CD14-positive monocyte (primary cell): Measurements from ENCODE around the gene SLC25A44. TPM values are rescaled to one million over a fixed set of nuclear protein-coding genes. Genes with fewer than 3 reads are reported as not detected.

ENCODE experiments used
- DNase-seq, 3 donors: peaks; one replicate each; pipeline ENCODE4 v3.0.0-alpha.2; 2011 to 2022
- H2AFZ ChIP-seq: 2 replicates; pipeline ENCODE4 v1.6.0; 2012; ENCODE audit warnings: mild to moderate bottlenecking, low read depth, low read length, inconsistent platforms; ENCODE audit not compliant: insufficient read depth, poor library complexity, severe bottlenecking
- H3K27ac ChIP-seq, 2 donors: 1 replicate in 1 of 2; 2 replicates in 1 of 2; pipeline ENCODE4 v1.5.1; 2012 to 2013; ENCODE audit warnings: low read length in 2 of 2, control low read depth in 1 of 2, inconsistent platforms in 1 of 2, low read depth in 1 of 2, mild to moderate bottlenecking in 1 of 2
- H3K27me3 ChIP-seq, 2 donors: one replicate each; pipeline versions ENCODE4 v1.6.0 to v1.6.1; 2011 to 2013; ENCODE audit warnings: low read length in 2 of 2; ENCODE audit not compliant: control insufficient read depth in 2 of 2, insufficient read depth in 2 of 2
- H3K36me3 ChIP-seq, 2 donors: replicated peaks in 1 of 2; 1 replicate in 1 of 2; 2 replicates in 1 of 2; pipeline versions ENCODE4 v1.5.1 to v1.6.1; 2012 to 2013; ENCODE audit warnings: low read length in 2 of 2, control low read depth in 1 of 2, inconsistent platforms in 1 of 2, mild to moderate bottlenecking in 1 of 2; ENCODE audit not compliant: insufficient read depth in 2 of 2, control insufficient read depth in 1 of 2
- H3K4me1 ChIP-seq, 2 donors: 1 replicate in 1 of 2; 2 replicates in 1 of 2; pipeline versions ENCODE4 v1.5.1 to v1.6.1; 2012 to 2013; ENCODE audit warnings: low read length in 2 of 2, control low read depth in 1 of 2, inconsistent platforms in 1 of 2, mild to moderate bottlenecking in 1 of 2, moderate library complexity in 1 of 2; ENCODE audit not compliant: insufficient read depth in 2 of 2, control insufficient read depth in 1 of 2
- H3K4me2 ChIP-seq: replicated peaks from 2 replicates; pipeline ENCODE3; 2012; ENCODE audit warnings: low read length, moderate library complexity, mild to moderate bottlenecking; ENCODE audit not compliant: poor library complexity, severe bottlenecking; ENCODE audit errors: extremely low read depth
- H3K4me3 ChIP-seq, 3 experiments: fragments of 200-600 bp in 1 of 3; sonication (generic) in 1 of 3; replicated peaks in 1 of 3; 1 replicate in 2 of 3; 2 replicates in 1 of 3; pipeline ENCODE4 v1.5.1; 2011 to 2013; ENCODE audit warnings: low read length in 3 of 3, mild to moderate bottlenecking in 3 of 3, control low read depth in 2 of 3, low read depth in 2 of 3, inconsistent platforms in 1 of 3, moderate library complexity in 1 of 3
- H3K79me2 ChIP-seq: 2 replicates; pipeline ENCODE4 v1.6.0; 2012; ENCODE audit warnings: mild to moderate bottlenecking, control low read depth, inconsistent platforms, low read length, moderate library complexity; ENCODE audit not compliant: insufficient read depth
- H3K9ac ChIP-seq: 2 replicates; pipeline ENCODE4 v1.6.0; 2017; ENCODE audit warnings: low read length, mild to moderate bottlenecking; ENCODE audit not compliant: insufficient read depth, poor library complexity, severe bottlenecking
- H3K9me3 ChIP-seq, 2 donors: replicated peaks in 1 of 2; 1 replicate in 1 of 2; 2 replicates in 1 of 2; pipeline versions ENCODE4 v1.5.1 to v1.6.1; 2012 to 2013; ENCODE audit warnings: low read length in 2 of 2, control low read depth in 1 of 2; ENCODE audit not compliant: control insufficient read depth in 1 of 2, insufficient read depth in 1 of 2
- H4K20me1 ChIP-seq: 2 replicates; pipeline ENCODE4 v1.6.0; 2012; ENCODE audit warnings: mild to moderate bottlenecking, low read length, control low read depth, moderate library complexity; ENCODE audit not compliant: insufficient read depth
- H3K27ac Mint-ChIP-seq, 7 donors: one replicate each; pipeline ENCODE4 v1.8.0; 2020; ENCODE audit warnings: mild to moderate bottlenecking in 7 of 7, mixed read lengths in 7 of 7, moderate library complexity in 6 of 7, inconsistent platforms in 2 of 7
- H3K27me3 Mint-ChIP-seq, 3 donors: one replicate each; pipeline ENCODE4 v1.8.0; 2021 to 2022; ENCODE audit warnings: low read depth in 3 of 3, mild to moderate bottlenecking in 3 of 3, mixed read lengths in 3 of 3, moderate library complexity in 3 of 3, inconsistent platforms in 1 of 3
- H3K36me3 Mint-ChIP-seq, 2 donors: one replicate each; pipeline ENCODE4 v1.8.0; 2020; ENCODE audit warnings: mixed read lengths in 2 of 2, inconsistent platforms in 1 of 2, mild to moderate bottlenecking in 1 of 2
- H3K4me1 Mint-ChIP-seq: one replicate; pipeline ENCODE4 v1.8.0; 2020; ENCODE audit warnings: mild to moderate bottlenecking, mixed read lengths
- H3K4me3 Mint-ChIP-seq, 2 donors: one replicate each; pipeline ENCODE4 v1.8.0; 2020; ENCODE audit warnings: mild to moderate bottlenecking in 2 of 2, mixed read lengths in 2 of 2, moderate library complexity in 1 of 2
- H3K9me3 Mint-ChIP-seq, 7 donors: one replicate each; pipeline ENCODE4 v1.8.0; 2020 to 2022; ENCODE audit warnings: mixed read lengths in 7 of 7, mild to moderate bottlenecking in 6 of 7, moderate library complexity in 6 of 7, inconsistent platforms in 2 of 7
- WGBS: methylation state at CpG from one replicate; pipeline ENCODE4 v1.1.5; 2013; ENCODE audit warnings: missing lambda C conversion rate; ENCODE audit not compliant: insufficient coverage; 5-methylcytosine and 5-hydroxymethylcytosine counted together
- intact Hi-C, 2 donors: fragments of 100-400 bp; cut with micrococcal nuclease; formaldehyde crosslinking; loops; one replicate each; pipeline versions ENCODE4 v1.15.0 to v1.15.1; 2023
- polyA plus RNA-seq, 3 donors: library from polyadenylated mRNA; depleted of rRNA in 1 of 3; unstranded in 2 of 3; stranded (reverse) in 1 of 3; fragments of 300-500 nt in 2 of 3; fragments of >200 nt in 1 of 3; fragmentation: Illumina TruSeq in 2 of 3; gene quantifications; 1 replicate in 2 of 3; 2 replicates in 1 of 3; pipeline ENCODE4 v1.2.3, GENCODE V29; 2012 to 2021
- TF ChIP-seq, protein P1 (sequence below): fragments of 200-600 bp; IDR thresholded peaks from one replicate; pipeline ENCODE4 v1.8.0; 2022; ENCODE audit warnings: antibody characterized with exemption, mild to moderate bottlenecking

The SLC25A44 gene
- polyA plus RNA-seq, 3 donors, result 17.1 to 28.8 (median 24.1) TPM

DNA sequence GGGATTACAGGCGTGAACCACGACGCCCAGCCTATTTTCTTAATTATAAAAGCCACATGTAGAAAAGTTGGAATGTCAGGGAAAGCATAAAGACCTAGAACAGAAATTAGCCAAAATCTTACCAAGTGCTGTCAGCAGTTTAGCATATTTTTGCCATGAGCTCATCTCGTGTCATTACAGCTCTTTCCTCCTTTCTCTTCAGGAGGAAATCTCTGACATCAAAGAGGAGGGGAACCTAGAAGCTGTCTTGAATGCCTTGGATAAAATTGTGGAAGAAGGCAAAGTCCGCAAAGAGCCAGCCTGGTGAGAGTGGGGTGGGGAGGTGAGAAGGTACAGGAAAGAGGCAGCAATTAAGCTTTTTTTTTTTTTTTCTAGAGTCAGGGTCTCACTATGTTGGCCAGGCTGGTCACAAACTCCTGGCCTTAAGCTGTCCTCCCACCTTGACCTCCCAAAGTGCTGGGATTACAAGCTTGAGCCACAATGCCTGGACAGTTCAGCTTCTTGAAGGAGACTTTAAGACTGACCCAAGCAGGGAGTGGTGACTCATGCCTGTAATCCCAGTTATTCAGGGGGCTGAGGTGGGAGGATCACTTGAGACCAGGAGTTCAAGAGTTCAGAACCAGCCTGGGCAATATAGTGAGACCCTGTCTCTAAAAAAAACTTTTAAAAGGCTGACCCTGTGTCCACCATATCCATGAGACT lies 39.7 kb downstream of the SLC25A44 start:
- H3K9ac ChIP-seq, result no peak overlapping the region
- peak overlapping the region in 3 of 7 donors; percentile 26 to 53 (median 28) for H3K27ac Mint-ChIP-seq

DNA sequence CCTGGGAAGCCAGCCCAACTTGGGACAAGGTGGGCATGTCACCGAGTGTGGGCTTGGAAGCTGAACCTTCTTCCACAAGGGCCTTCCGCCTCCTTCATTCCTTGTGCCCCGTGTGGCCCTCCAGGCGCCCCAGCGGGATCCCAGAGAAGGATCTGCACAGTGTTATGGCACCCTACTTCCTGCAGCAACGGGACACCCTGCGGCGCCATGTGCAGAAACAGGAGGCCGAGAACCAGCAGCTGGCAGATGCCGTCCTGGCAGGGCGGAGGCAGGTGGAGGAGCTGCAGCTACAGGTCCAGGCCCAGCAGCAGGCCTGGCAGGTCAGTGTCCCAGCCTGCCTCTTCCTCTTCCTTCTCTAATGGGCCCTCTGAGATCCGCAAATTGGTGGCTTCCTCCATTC lies 42.3 kb downstream of the SLC25A44 start:
- H3K4me1 ChIP-seq, result no peaks in the 10 kb centered on the region
- Mint-ChIP-seq H3K27me3 (peaks cover 0 to 3% (median 2%) of the 10 kb centered on the region in 3 donors), H3K4me3 (no peak overlapping the region), H3K4me1 (no peaks in the 10 kb centered on the region), H3K36me3 (peaks cover 71 to 89% of the 10 kb centered on the region in 2 donors), H3K27ac (peak overlapping the region in 1 of 7 donors; percentile 41), H3K9me3 (no peaks in the 10 kb centered on the region)
- H3K4me3 ChIP-seq, result no peak overlapping the region
- no peak overlapping the region for H2AFZ ChIP-seq
- WGBS, result 97% methylated on average over 12 of the region's 12 CpGs
- intact Hi-C loops, result no loop called here
- H3K4me2 ChIP-seq, result no peak overlapping the region
- H3K79me2 ChIP-seq, result no peaks in the 10 kb centered on the region
- DNase-seq, result no peak
- TF ChIP-seq, protein P1, sequence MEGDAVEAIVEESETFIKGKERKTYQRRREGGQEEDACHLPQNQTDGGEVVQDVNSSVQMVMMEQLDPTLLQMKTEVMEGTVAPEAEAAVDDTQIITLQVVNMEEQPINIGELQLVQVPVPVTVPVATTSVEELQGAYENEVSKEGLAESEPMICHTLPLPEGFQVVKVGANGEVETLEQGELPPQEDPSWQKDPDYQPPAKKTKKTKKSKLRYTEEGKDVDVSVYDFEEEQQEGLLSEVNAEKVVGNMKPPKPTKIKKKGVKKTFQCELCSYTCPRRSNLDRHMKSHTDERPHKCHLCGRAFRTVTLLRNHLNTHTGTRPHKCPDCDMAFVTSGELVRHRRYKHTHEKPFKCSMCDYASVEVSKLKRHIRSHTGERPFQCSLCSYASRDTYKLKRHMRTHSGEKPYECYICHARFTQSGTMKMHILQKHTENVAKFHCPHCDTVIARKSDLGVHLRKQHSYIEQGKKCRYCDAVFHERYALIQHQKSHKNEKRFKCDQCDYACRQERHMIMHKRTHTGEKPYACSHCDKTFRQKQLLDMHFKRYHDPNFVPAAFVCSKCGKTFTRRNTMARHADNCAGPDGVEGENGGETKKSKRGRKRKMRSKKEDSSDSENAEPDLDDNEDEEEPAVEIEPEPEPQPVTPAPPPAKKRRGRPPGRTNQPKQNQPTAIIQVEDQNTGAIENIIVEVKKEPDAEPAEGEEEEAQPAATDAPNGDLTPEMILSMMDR, result no peak
- no peaks in the 10 kb centered on the region for H3K27me3 ChIP-seq
- no peak overlapping the region for H3K9ac ChIP-seq
- H3K36me3 ChIP-seq, result peaks cover 61 to 88% of the 10 kb centered on the region in 2 donors
- no peaks in the 10 kb centered on the region for H4K20me1 ChIP-seq
- no peaks in the 10 kb centered on the region for H3K9me3 ChIP-seq
- no peak overlapping the region for H3K27ac ChIP-seq

More for the DNA sequence above, 39.7 kb downstream of the SLC25A44 start:
- intact Hi-C loops, result no loop called here
- Mint-ChIP-seq H3K4me1 (no peaks in the 10 kb centered on the region), H3K4me3 (no peak overlapping the region), H3K27me3 (peaks cover 0 to 3% (median 0%) of the 10 kb centered on the region in 3 donors), H3K36me3 (peaks cover 61 to 86% of the 10 kb centered on the region in 2 donors), H3K9me3 (peaks cover 0 to 1% (median 0%) of the 10 kb centered on the region in 7 donors)
- H4K20me1 ChIP-seq, result no peaks in the 10 kb centered on the region
- TF ChIP-seq, protein P1, result no peak
- 100% methylated on average over 1 of the region's 5 CpGs for WGBS
- H3K4me1 ChIP-seq, result no peaks in the 10 kb centered on the region
- no peak overlapping the region for H3K27ac ChIP-seq
- no peak overlapping the region for H3K4me3 ChIP-seq
- H3K27me3 ChIP-seq, result no peaks in the 10 kb centered on the region
- H3K4me2 ChIP-seq, result no peak overlapping the region
- no peak for DNase-seq
- no peaks in the 10 kb centered on the region for H3K79me2 ChIP-seq
- H3K9me3 ChIP-seq, result no peaks in the 10 kb centered on the region
- H2AFZ ChIP-seq, result no peak overlapping the region
- peaks cover 50 to 87% of the 10 kb centered on the region in 2 donors for H3K36me3 ChIP-seq
